Left ventricle myocardium inferior (tissue), 1 donor: ENCODE results near the gene WNT3. TPM values are rescaled to one million over a fixed set of nuclear protein-coding genes. Genes with fewer than 3 reads are reported as not detected.

ENCODE experiments used
- DNase-seq: peaks from one replicate; pipeline ENCODE4 v3.0.0-alpha.2; 2020
- H3K27ac ChIP-seq: fragments of 200-600 bp; replicated peaks from 2 replicates; pipeline ENCODE4 v1.8.0; 2021
- H3K27me3 ChIP-seq: fragments of 200-600 bp; 2 replicates; pipeline ENCODE4 v1.8.0; 2021; ENCODE audit warnings: low read depth
- H3K36me3 ChIP-seq: fragments of 200-600 bp; 2 replicates; pipeline ENCODE4 v1.8.0; 2021
- H3K4me1 ChIP-seq: fragments of 200-600 bp; 2 replicates; pipeline ENCODE4 v1.8.0; 2021
- H3K4me3 ChIP-seq: fragments of 200-600 bp; 2 replicates; pipeline ENCODE4 v1.8.0; 2021; ENCODE audit warnings: mild to moderate bottlenecking, moderate library complexity
- H3K9me3 ChIP-seq: fragments of 200-600 bp; replicated peaks from 2 replicates; pipeline ENCODE4 v1.8.0; 2021
- intact Hi-C: fragments of 100-400 bp; cut with micrococcal nuclease; formaldehyde crosslinking; loops from one replicate; pipeline ENCODE4 v1.11.0; 2022
- total RNA-seq: library from RNA; stranded (reverse); fragmentation: NEBNext Ultra II Directional; extraction: Animal tissue kit (Norgen Biotek cat#: 25700); gene quantifications from one replicate; pipeline ENCODE4 v1.2.1, GENCODE V29; 2021
- TF ChIP-seq, protein P1 (sequence below): fragments of 200-600 bp; IDR thresholded peaks from 2 replicates; pipeline ENCODE4 v1.8.0; 2021; ENCODE audit warnings: antibody characterized with exemption, mild to moderate bottlenecking, borderline replicate concordance
- donor health status: DM: no; HTN: yes; CAD: no; lungs with severe emphysema.

WNT3 gene
- total RNA-seq, 1 donor from 2014 or later: 0.96 TPM

DNA sequence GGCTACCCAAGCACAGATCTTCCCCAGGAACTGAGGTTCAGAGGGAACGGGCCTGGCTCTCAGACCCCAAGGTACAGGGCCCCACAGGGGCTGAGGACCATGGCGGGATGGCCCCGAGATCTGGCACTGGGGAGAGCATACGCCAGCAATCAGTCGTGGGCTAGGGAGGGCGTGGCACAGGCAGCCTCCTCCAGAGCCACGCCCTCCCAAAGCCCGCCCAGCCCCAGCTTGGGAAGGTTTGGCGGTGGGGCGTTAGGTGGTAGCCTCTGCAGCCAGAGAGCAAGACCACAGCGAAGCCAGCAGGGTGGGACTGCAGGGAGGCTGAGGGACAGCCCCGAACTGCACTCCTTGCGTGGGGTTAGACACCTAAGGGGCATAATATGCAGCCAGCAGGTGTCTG is 44.5 kb upstream of the WNT3 start:
- TF ChIP-seq, protein P1, sequence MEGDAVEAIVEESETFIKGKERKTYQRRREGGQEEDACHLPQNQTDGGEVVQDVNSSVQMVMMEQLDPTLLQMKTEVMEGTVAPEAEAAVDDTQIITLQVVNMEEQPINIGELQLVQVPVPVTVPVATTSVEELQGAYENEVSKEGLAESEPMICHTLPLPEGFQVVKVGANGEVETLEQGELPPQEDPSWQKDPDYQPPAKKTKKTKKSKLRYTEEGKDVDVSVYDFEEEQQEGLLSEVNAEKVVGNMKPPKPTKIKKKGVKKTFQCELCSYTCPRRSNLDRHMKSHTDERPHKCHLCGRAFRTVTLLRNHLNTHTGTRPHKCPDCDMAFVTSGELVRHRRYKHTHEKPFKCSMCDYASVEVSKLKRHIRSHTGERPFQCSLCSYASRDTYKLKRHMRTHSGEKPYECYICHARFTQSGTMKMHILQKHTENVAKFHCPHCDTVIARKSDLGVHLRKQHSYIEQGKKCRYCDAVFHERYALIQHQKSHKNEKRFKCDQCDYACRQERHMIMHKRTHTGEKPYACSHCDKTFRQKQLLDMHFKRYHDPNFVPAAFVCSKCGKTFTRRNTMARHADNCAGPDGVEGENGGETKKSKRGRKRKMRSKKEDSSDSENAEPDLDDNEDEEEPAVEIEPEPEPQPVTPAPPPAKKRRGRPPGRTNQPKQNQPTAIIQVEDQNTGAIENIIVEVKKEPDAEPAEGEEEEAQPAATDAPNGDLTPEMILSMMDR: no peak
- no peak overlapping the region for H3K27ac ChIP-seq
- H3K27me3 ChIP-seq: peaks cover 65% of the 10 kb centered on the region
- intact Hi-C loops: no loop called here
- no peaks in the 10 kb centered on the region for H3K4me1 ChIP-seq
- no peaks in the 10 kb centered on the region for H3K9me3 ChIP-seq
- DNase-seq: no peak
- H3K36me3 ChIP-seq: no peaks in the 10 kb centered on the region
- H3K4me3 ChIP-seq: no peak overlapping the region

DNA sequence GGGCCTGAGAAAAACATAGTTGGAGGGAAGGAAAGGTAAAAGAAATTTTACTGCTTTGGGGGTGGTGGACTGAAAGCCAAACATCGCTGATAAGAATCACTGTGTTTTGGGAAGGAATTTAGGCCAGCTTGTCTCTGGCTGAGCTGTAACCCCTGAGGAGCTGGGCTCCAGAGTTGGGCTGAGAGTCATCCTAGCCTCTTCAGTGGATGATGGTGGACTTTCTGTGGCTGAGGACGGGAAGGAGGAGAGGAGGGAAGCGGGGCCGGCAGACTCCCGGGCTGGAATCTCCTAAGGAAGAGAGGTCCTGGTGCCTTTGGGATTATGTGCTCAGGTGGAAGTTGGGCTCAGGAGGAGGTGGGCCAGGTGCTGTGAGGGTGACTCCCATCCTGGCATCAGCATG is 41.5 kb upstream of the WNT3 start:
- Histone ChIP-seq H3K9me3 (no peaks in the 10 kb centered on the region), H3K4me3 (no peak overlapping the region), H3K4me1 (no peaks in the 10 kb centered on the region), H3K36me3 (no peaks in the 10 kb centered on the region), H3K27ac (no peak overlapping the region), H3K27me3 (peaks cover 61% of the 10 kb centered on the region)
- no peak for DNase-seq
- intact Hi-C loops: no loop called here
- TF ChIP-seq, protein P1: no peak

DNA sequence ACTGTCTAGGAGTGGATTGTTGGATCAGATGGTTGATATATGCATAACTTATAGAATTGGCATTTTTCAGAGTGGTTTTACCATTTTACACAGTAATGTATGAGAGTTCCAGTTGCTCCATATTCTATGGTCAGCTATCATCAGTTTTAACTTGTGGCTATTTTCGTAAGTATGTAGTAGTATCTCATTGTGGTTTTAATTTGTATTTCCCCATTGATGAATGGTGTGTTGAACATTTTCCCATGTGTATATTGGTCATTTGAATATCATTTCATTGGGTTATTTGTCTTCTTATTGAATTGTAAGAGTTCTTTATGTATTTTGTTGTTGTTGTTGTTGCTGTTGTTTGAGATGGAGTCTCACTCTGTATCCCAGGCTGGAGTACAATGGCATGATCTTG is 39.1 kb upstream of the WNT3 start:
- Histone ChIP-seq H3K36me3 (no peaks in the 10 kb centered on the region), H3K27me3 (peaks cover 61% of the 10 kb centered on the region), H3K4me3 (no peak overlapping the region), H3K27ac (no peak overlapping the region), H3K4me1 (no peaks in the 10 kb centered on the region), H3K9me3 (no peaks in the 10 kb centered on the region)
- no peak for DNase-seq
- intact Hi-C loops: no loop called here
- TF ChIP-seq, protein P1: no peak

DNA sequence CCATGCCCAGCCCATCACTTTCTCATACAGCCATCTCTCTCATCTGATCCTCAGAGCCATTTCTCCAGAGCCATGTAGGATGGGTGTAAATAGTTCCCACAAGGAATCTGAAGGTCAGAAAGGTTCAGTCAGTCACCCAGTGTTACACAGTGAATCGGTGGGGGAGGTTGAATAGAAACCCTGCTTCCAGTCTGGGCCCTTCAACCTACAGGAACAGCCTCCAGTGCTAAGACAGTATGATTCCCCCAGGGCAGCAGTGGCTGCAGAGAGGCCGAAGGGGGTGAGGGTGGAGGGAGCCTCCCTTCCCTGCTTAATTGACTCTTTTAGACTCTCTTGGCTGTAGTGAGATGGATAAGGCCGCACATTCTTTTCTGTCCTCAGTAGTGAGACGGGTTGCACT is 36.5 kb upstream of the WNT3 start:
- no peak overlapping the region for H3K4me3 ChIP-seq
- no peak for DNase-seq
- H3K36me3 ChIP-seq: no peaks in the 10 kb centered on the region
- H3K27ac ChIP-seq: no peak overlapping the region
- TF ChIP-seq, protein P1: no peak
- H3K27me3 ChIP-seq: peaks cover 69% of the 10 kb centered on the region
- intact Hi-C loops: no loop called here
- peaks cover 13% of the 10 kb centered on the region for H3K4me1 ChIP-seq
- no peaks in the 10 kb centered on the region for H3K9me3 ChIP-seq

DNA sequence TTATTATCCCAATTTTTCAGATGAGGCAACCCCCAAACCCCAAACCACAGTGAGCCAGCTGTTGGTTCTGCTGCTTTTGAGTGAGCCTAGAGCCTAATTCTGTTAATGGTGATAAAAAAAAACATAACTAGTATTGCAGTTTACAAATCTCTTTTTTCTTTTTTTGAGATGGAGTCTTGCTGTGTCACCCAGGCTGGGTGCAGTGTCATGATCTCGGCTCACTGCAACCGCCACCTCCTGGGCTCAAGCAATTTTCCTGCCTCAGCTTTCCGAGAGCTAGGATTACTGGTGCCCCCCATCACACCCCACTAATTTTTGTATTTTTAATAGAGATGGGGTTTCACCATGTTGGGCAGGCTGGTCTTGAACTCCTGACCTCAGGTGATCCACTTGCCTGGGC is 36.0 kb upstream of the WNT3 start:
- H3K4me3 ChIP-seq: no peak overlapping the region
- H3K27ac ChIP-seq: no peak overlapping the region
- H3K9me3 ChIP-seq: no peaks in the 10 kb centered on the region
- no peaks in the 10 kb centered on the region for H3K36me3 ChIP-seq
- H3K27me3 ChIP-seq: peaks cover 74% of the 10 kb centered on the region
- H3K4me1 ChIP-seq: peaks cover 13% of the 10 kb centered on the region
- intact Hi-C loops: no loop called here
- TF ChIP-seq, protein P1: no peak
- no peak for DNase-seq

DNA sequence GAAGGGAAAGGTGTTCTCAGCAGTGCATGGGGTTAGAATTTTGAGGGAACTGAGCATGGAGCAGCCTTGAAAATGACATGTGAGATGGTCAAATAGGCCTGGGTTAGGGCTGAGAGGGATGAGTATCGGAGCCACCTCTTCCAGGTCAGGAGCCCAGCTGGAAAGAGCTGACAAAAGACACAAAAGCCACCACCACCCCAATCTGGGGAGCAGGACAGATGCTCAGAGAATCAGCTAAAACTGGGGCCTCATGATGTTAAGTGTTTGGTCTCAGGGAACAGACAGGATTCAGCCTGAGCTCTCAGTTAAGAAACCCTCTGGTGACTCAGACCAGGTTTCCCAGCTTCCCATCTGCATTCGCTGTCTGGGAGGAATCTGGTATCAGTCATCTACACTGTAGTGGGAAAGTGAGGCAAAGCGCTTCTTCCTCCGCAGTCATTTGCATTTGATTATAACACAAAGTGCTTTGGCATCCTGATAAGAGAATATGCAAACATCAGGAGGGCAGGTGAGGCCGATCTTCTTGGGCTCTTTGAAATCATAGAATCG is 35.5 kb upstream of the WNT3 start:
- TF ChIP-seq, protein P1: no peak
- intact Hi-C loops: no loop called here
- no peak for DNase-seq
- Histone ChIP-seq H3K9me3 (no peaks in the 10 kb centered on the region), H3K27me3 (peaks cover 79% of the 10 kb centered on the region), H3K4me3 (no peak overlapping the region), H3K27ac (no peak overlapping the region), H3K4me1 (peaks cover 13% of the 10 kb centered on the region), H3K36me3 (no peaks in the 10 kb centered on the region)
